B cell (primary cell): ENCODE results near the gene IRX4. TPM values are rescaled to one million over a fixed set of nuclear protein-coding genes. Genes with fewer than 3 reads are reported as not detected.

ENCODE experiments used
- ATAC-seq: fragments of 200-7000 bp; cut with Tn5 transposase; one replicate; pipeline ENCODE4 v1.10.0; 2021; ENCODE audit warnings: low read depth, mild to moderate bottlenecking, moderate number of reproducible peaks, moderate library complexity
- CTCF ChIA-PET: fragments of 350-600 bp; sonication (Branson Sonifier 250); formaldehyde crosslinking; loops from one replicate; lab custom pipeline; 2021; ENCODE audit warnings: antibody characterized with exemption, inconsistent platforms; lab: Charles Lee
- POLR2A ChIA-PET: fragments of 350-600 bp; sonication (Branson Sonifier 250); formaldehyde crosslinking; loops from one replicate; lab custom pipeline; 2021; ENCODE audit warnings: antibody characterized with exemption; lab: Charles Lee
- DNase-seq: peaks from one replicate; pipeline ENCODE4 v3.0.0; 2013
- H2AFZ ChIP-seq: 2 replicates; pipeline ENCODE4 v1.6.1; 2012; ENCODE audit warnings: mild to moderate bottlenecking, low read depth, low read length; ENCODE audit not compliant: insufficient read depth, poor library complexity, severe bottlenecking
- H3K27ac ChIP-seq, 2 donors: 1 replicate in 1 of 2; 2 replicates in 1 of 2; pipeline ENCODE4 v1.5.1; 2012 to 2013; ENCODE audit warnings: low read length in 2 of 2, mild to moderate bottlenecking in 2 of 2, moderate library complexity in 1 of 2
- H3K27me3 ChIP-seq, 4 experiments: fragments of 200-600 bp in 1 of 4; sonication (generic) in 1 of 4; replicated peaks in 1 of 4; 1 replicate in 2 of 4; 2 replicates in 2 of 4; pipeline versions ENCODE4 v1.6.1 to v1.7.0; 2013 to 2016; ENCODE audit warnings: low read length in 3 of 4, mild to moderate bottlenecking in 2 of 4, mixed read lengths in 1 of 4, moderate library complexity in 1 of 4; ENCODE audit not compliant: insufficient read depth in 4 of 4, control insufficient read depth in 3 of 4; ENCODE audit errors: control extremely low read depth in 1 of 4
- H3K36me3 ChIP-seq, 2 experiments: replicated peaks in 1 of 2; 1 replicate in 1 of 2; 2 replicates in 1 of 2; pipeline versions ENCODE4 v1.6.1 to v1.7.1; 2013; ENCODE audit warnings: low read length in 1 of 2; ENCODE audit not compliant: insufficient read depth in 2 of 2, control insufficient read depth in 1 of 2; ENCODE audit errors: control extremely low read depth in 1 of 2, extremely low read depth in 1 of 2
- H3K4me1 ChIP-seq, 2 donors: fragments of 200-600 bp in 1 of 2; sonication (generic) in 1 of 2; 1 replicate in 1 of 2; 2 replicates in 1 of 2; pipeline versions ENCODE4 v1.5.1 to v1.6.1; 2013 to 2017; ENCODE audit warnings: low read length in 2 of 2; ENCODE audit not compliant: control insufficient read depth in 2 of 2, insufficient read depth in 2 of 2
- H3K4me2 ChIP-seq: replicated peaks from 2 replicates; pipeline ENCODE3; 2012; ENCODE audit warnings: mild to moderate bottlenecking, low read depth, low read length; ENCODE audit not compliant: poor library complexity, severe bottlenecking
- H3K4me3 ChIP-seq, 5 experiments: fragments of 200-600 bp in 1 of 5; sonication (generic) in 1 of 5; 1 replicate in 3 of 5; 2 replicates in 2 of 5; pipeline versions ENCODE4 v1.5.1 to v1.7.0; 2011 to 2016; ENCODE audit warnings: low read length in 4 of 5, mild to moderate bottlenecking in 4 of 5, low read depth in 2 of 5, control low read depth in 1 of 5, moderate library complexity in 1 of 5; ENCODE audit not compliant: insufficient read depth in 1 of 5; ENCODE audit errors: control extremely low read depth in 1 of 5, extremely low read depth in 1 of 5
- H3K79me2 ChIP-seq: fragments of 200-600 bp; sonication (generic); one replicate; pipeline ENCODE4 v1.6.0; 2016; ENCODE audit warnings: low read length; ENCODE audit not compliant: control insufficient read depth, insufficient read depth
- H3K9ac ChIP-seq: fragments of 200-600 bp; sonication (generic); 2 replicates; pipeline ENCODE4 v1.6.1; 2017; ENCODE audit warnings: mild to moderate bottlenecking, low read length, moderate library complexity
- H3K9me3 ChIP-seq, 3 donors: one replicate each; pipeline versions ENCODE4 v1.6.1 to v1.7.1; 2013; ENCODE audit warnings: low read length in 2 of 3; ENCODE audit not compliant: control insufficient read depth in 2 of 3, insufficient read depth in 1 of 3; ENCODE audit errors: control extremely low read depth in 1 of 3
- H4K20me1 ChIP-seq: 2 replicates; pipeline ENCODE4 v1.6.0; 2012; ENCODE audit warnings: mild to moderate bottlenecking, low read length; ENCODE audit not compliant: insufficient read depth, control insufficient read depth, poor library complexity, severe bottlenecking
- H3K27ac Mint-ChIP-seq: one replicate; pipeline ENCODE4 v1.8.0; 2021; ENCODE audit warnings: mixed read lengths
- H3K27me3 Mint-ChIP-seq: one replicate; pipeline ENCODE4 v1.8.0; 2021; ENCODE audit warnings: mixed read lengths
- H3K4me1 Mint-ChIP-seq: one replicate; pipeline ENCODE4 v1.8.0; 2021; ENCODE audit warnings: mixed read lengths
- H3K4me3 Mint-ChIP-seq: one replicate; pipeline ENCODE4 v1.8.0; 2021; ENCODE audit warnings: mixed read lengths
- H3K9me3 Mint-ChIP-seq: one replicate; pipeline ENCODE4 v1.8.0; 2022; ENCODE audit warnings: mixed read lengths; ENCODE audit not compliant: insufficient read depth
- EZH2 ChIP-seq: IDR thresholded peaks from 2 replicates; pipeline ENCODE4 v1.6.1; 2012; ENCODE audit warnings: borderline replicate concordance, low read depth, mild to moderate bottlenecking, moderate library complexity, low read length; ENCODE audit not compliant: insufficient read depth, poor library complexity, severe bottlenecking
- WGBS: methylation state at CpG from one replicate; pipeline ENCODE4 v1.1.5; 2013; ENCODE audit warnings: missing lambda C conversion rate; ENCODE audit not compliant: insufficient coverage; 5-methylcytosine and 5-hydroxymethylcytosine counted together
- intact Hi-C: fragments of 100-400 bp; cut with micrococcal nuclease; formaldehyde crosslinking; loops from one replicate; pipeline ENCODE4 v1.10.0; 2022
- polyA plus RNA-seq: library from polyadenylated mRNA; depleted of rRNA; stranded (reverse); fragments of >200 nt; gene quantifications from 2 replicates; pipeline ENCODE4 v1.2.3, GENCODE V29; 2012
- total RNA-seq, 2 donors: library from RNA; stranded (reverse); fragments of 120-200 nt in 1 of 2; gene quantifications; 1 replicate in 1 of 2; 2 replicates in 1 of 2; pipeline versions ENCODE4 v1.2.3 to v1.2.4, GENCODE V29; 2013 to 2022
- TF ChIP-seq, protein P1 (sequence below): fragments of 200-600 bp; IDR thresholded peaks from one replicate; pipeline ENCODE4 v1.8.0; 2022; ENCODE audit warnings: antibody characterized with exemption, mild to moderate bottlenecking

The IRX4 gene
- total and polyA plus RNA-seq, 2 donors (not counting 1 experiment from before 2014, with no cell fraction given): not detected

DNA sequence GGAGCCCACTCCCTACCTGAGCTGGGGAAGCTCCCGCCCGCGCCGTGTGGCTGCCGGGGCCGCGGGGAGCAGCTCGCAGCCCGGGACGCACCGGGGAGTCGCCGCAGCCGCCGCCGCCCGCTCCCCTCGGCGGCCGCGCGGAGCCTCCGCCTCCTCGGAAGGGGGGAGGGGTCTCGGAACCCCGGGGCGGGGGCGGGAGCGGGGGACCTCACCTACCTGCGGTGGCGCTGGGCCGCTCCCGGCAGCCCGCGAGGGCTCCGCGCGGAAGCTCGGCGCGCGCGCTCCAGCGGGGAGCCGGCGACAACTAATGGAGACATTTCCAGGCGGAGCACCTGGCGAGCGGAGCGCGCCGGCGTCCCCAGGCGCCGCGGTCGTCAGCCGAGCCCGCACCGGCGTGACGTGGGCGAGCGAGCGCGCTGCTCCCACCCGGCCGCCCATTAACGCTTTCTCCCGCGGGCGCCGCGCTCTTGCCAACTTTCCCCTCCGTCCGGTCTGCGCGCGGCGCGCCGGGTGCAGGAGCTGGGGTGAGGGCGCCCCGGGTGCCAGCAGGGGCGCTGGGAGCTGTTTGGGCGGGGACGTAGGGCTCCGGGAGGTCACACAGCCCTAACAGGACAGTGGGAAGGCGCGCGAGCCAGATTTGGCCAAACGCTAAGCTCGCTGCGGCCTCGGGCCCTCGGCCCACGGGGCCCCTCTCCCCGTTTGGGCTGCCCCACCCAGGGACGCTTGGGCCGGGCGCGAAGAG, 4.3 kb upstream of the IRX4 start:
- no peak overlapping the region for H2AFZ ChIP-seq
- TF ChIP-seq, protein P1, sequence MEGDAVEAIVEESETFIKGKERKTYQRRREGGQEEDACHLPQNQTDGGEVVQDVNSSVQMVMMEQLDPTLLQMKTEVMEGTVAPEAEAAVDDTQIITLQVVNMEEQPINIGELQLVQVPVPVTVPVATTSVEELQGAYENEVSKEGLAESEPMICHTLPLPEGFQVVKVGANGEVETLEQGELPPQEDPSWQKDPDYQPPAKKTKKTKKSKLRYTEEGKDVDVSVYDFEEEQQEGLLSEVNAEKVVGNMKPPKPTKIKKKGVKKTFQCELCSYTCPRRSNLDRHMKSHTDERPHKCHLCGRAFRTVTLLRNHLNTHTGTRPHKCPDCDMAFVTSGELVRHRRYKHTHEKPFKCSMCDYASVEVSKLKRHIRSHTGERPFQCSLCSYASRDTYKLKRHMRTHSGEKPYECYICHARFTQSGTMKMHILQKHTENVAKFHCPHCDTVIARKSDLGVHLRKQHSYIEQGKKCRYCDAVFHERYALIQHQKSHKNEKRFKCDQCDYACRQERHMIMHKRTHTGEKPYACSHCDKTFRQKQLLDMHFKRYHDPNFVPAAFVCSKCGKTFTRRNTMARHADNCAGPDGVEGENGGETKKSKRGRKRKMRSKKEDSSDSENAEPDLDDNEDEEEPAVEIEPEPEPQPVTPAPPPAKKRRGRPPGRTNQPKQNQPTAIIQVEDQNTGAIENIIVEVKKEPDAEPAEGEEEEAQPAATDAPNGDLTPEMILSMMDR: no peak
- TF ChIP-seq EZH2: no peak
- H3K4me3 ChIP-seq: no peak overlapping the region
- no peak overlapping the region for H3K4me2 ChIP-seq
- CTCF ChIA-PET: no interaction called here
- peaks cover 0 to 63% (median 21%) of the 10 kb centered on the region in 4 experiments for H3K27me3 ChIP-seq
- no peak overlapping the region for H3K27ac Mint-ChIP-seq
- no peaks in the 10 kb centered on the region for H3K36me3 ChIP-seq
- H3K27ac ChIP-seq: no peak overlapping the region
- H3K27me3 Mint-ChIP-seq: peaks cover 38% of the 10 kb centered on the region
- intact Hi-C loops: no loop called here
- H3K4me3 Mint-ChIP-seq: no peak overlapping the region
- POLR2A ChIA-PET: no interaction called here
- WGBS: 9% methylated on average over 100 of the region's 102 CpGs
- H3K9me3 ChIP-seq: peaks cover 0 to 19% (median 0%) of the 10 kb centered on the region in 3 donors
- H3K4me1 ChIP-seq: peaks cover 10 to 15% of the 10 kb centered on the region in 2 donors
- H3K4me1 Mint-ChIP-seq: peaks cover 8% of the 10 kb centered on the region
- H3K9me3 Mint-ChIP-seq: no peaks in the 10 kb centered on the region
- no peak for DNase-seq
- no peak for ATAC-seq
- no peaks in the 10 kb centered on the region for H3K79me2 ChIP-seq
- no peaks in the 10 kb centered on the region for H4K20me1 ChIP-seq
- H3K9ac ChIP-seq: no peak overlapping the region
